Cerebellar cortex (tissue), 1 donor: ENCODE data around the gene TMEM190.
"Not testable (repeated sequence)": the region's sequence is repeated elsewhere in the genome, so short reads cannot be mapped to it uniquely, and the experiment has no call there.

Experiments used
- DNase-seq: peaks from one replicate; pipeline ENCODE4 v3.0.0-alpha.2; 2015; ENCODE audit warnings: low spot score

Gene TMEM190

DNA sequence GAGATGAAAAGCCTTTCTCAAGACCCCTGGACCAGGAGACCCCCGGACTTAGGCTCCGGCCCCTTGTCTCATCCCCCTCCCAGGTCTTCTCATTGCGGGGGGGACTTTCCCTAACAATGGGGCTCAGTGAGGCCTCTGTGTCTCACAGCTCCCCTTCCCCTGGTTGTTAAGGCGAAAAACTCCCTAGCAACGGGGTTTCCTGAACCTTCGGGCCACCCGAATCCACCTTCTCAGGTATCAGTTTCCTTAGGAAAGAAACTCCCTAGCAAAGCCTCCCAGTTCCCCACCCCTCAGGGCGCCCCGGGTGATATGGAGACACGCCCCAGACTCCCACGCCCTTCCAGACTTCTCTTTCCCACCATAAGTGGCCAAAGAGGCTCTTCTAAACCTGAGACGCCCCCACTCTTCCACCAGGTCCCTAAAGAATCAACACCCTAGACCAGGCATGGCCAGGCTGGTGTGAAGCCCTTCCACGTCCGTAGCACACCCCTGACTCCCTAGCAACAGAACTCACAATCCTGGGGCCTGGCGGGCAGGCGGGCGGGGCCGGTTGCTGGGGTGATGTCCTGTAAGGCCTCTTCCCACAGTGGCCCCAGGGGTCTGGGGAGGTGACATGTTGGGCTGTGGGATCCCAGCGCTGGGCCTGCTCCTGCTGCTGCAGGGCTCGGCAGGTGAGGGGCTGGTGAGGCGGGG, at the start of gene TMEM190:
Gene TMEM190 (plus strand): TSS at position 586 of the 693 bp plus-strand sequence. CDS start 28 bp downstream, at position 614.
- no peak for DNase-seq

- DNase-seq = not testable (repeated sequence)
Observed at GRCh38 chr19:55328774-55329318, 47.8 kb upstream of the TMEM190 start.

- not testable (repeated sequence) for DNase-seq
Observed at GRCh38 chr19:55329791-55330190, 46.8 kb upstream of the TMEM190 start.

- no peak for DNase-seq
Observed at GRCh38 chr19:55333870-55334269, 42.8 kb upstream of the TMEM190 start.

DNA sequence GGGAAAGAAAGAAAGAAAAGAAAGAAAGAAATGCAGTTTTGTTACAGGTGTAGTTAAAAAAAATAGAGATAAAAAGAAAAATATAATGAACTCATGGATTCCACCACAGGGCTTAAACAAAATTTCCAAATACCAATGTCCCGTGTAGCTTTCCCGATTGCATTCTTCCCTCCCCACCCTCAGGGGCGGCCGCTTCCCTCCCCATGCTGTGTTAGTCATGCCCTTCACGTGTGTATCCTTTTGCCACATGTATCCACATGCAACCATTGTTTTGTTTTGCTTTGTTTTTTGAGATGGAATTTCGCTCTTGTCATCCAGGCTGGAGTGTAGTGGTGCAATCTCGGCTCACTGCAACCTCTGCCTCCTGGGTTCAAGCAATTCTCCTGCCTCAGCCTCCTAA, 40.5 kb upstream of the TMEM190 start:
- no peak for DNase-seq

- peak; percentile 100 for DNase-seq
Observed at GRCh38 chr19:55339105-55339888, 37.3 kb upstream of the TMEM190 start, which contains the start of gene KMT5C. KMT5C (plus strand) TSS chr19:55339876; CDS start chr19:55341937, 2,061 bp downstream.

DNA sequence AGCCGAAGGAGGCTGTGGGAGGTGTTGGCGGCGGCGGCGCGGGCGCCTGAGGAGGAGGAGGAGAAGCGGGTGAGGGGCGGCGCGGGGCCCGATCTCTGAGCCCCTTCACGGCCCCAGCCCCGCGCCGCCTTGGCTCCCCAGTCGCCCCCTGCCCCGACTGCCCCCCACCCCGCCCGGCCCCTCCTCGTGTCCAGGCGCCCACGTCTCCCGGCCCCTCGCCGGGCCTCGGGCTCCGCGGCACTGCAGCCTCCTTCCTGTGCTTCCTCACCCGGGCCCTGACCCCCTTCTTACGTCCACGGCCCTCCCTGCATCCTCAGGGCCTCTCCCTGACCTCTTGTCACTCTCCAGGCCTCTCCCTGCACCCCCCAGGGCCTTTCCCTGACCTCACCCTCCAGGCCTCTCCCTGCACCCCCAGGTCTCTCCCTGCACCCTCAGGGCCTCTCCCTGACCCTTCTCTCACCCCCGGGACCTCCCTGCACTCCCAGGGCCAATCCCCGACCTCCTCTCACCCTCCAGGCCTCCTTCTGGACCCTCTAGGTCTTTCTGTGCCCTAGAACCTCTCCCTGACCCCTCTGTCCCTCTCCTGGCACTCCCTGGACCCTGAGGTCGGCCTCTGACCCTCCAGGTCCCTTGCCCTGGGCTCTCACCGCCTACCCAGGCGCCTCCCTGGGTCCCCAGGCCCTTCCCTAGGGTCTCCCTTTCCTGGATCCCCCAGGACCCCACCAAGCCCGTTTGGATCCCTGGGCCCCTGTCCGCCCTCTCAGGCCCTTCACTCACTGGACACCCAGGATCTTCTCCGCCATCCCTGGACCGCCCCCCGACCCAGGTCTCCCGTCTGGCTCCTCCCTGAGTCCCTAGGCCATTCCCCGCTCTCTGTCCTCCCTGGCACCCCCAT, 36.5 kb upstream of the TMEM190 start:
- no peak for DNase-seq

GRCh38 chr19:55340784-55341147, 35.9 kb upstream of the TMEM190 start:
- no peak for DNase-seq

DNA sequence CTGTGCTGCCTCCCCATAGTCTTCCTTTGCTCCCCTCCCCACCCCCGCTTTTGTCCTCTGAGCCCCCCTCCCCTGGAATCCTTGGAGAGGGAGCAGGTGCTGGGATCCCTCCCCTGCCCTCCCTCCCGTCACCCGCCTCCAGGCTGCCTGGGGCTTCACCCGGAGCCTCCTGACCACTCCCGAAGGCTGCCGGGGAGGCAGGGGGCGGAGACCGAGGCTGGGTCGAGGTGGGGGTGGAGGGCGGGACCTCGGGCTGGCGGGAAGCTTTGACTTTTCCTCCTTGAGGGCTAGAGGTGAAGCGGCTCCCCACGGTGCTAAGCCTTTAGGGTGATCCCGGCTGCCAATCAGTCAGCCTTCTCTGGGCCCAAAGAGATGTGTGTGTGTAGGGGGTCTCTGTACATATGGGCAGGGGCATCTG, 35.4 kb upstream of the TMEM190 start:
- peak; percentile 58 for DNase-seq

DNA sequence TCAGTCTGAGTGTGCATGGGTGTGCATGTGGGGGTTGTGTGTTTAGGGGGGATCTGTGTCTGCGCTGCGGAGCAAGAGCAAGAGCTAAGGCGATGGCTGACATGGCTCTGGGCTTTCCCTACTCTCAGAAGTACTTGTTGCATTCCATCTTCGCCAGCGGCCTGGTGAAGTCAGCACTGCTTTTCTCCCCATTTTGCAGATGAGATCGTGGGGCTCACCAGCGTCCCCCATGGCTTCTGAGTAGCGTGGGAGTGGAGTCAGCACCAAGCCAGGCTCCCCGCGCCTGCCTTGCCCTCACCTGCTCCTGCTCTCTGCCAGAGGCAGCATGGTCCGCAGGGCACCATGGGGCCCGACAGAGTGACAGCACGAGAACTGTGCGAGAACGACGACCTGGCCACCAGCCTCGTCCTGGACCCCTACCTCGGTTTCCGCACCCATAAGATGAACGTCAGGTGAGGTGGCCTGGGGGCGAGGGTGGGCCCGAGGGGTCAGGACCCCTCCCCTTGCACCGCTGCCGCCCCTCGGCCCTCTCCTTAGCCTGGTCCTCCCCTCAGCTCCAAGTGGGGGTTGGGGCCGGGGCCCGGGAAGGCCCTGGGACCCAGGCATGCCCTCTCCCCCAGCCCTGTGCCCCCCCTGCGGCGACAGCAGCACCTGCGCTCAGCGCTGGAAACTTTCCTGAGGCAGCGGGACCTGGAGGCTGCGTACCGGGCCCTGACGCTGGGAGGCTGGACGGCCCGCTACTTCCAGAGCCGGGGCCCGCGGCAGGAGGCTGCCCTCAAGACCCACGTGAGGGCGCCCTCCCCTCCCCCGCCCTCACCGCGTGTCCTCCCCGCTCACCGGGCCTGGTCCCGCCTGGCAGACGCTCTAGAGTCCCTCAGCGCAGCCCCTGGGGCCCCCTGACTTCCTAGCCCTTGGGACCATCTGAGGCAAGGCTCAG, 34.8 kb upstream of the TMEM190 start:
- no peak for DNase-seq

DNA sequence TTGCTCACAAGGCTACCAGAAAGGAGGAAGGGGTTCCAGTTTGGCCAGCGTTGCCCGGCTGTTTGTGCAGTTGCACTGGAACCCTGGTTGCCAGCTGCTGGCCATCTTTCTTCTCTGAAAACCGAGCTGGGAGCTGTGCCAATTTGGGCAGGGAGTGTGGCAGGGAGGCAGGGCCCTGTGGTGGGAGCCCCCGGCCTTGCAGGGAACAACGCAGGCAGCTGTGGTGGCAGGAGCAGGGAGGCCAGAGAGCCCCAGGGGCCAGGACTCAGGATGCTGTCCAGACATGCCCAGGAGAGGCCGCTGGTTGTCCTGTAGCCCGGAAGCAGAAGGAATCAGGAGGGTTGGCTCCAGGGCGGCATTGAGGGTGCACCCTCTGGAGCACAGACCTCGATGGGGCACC, 32.2 kb upstream of the TMEM190 start:
- DNase-seq = no peak

DNA sequence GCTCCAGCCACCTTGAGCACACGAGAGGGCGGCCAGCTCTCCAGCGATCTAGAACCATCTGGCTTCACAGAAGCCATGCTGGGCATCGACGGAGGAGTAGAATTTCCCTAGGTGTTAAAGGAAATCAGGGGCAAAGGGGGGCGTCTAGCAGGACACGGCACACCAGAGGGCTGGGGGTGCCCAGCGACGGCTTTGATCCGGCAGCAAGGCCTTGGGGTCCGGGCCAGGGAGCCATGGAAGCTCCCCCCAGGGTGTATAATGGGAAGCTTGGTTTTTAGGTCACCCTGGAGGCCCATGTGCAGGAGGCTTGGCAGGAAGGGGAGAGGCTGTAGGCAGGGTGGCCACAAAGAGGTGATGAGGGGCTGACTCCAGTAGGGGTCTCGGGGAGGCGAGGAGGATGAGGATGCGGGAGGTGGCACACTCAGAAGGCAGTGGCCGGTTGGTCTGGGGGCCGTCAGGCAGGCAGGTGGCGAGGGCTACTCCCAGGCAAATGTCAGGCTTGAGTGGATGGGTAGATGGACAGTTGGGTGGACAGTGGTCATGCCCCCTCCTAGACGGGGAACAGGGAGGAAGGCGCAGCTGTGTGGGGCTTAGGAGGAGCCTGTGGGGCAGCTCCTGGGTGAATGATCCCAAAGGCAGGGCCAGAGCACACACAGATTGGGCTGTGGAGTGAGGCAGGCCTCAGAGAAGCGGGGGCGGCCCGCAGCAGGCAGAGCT, 31.4 kb upstream of the TMEM190 start:
- no peak for DNase-seq

DNA sequence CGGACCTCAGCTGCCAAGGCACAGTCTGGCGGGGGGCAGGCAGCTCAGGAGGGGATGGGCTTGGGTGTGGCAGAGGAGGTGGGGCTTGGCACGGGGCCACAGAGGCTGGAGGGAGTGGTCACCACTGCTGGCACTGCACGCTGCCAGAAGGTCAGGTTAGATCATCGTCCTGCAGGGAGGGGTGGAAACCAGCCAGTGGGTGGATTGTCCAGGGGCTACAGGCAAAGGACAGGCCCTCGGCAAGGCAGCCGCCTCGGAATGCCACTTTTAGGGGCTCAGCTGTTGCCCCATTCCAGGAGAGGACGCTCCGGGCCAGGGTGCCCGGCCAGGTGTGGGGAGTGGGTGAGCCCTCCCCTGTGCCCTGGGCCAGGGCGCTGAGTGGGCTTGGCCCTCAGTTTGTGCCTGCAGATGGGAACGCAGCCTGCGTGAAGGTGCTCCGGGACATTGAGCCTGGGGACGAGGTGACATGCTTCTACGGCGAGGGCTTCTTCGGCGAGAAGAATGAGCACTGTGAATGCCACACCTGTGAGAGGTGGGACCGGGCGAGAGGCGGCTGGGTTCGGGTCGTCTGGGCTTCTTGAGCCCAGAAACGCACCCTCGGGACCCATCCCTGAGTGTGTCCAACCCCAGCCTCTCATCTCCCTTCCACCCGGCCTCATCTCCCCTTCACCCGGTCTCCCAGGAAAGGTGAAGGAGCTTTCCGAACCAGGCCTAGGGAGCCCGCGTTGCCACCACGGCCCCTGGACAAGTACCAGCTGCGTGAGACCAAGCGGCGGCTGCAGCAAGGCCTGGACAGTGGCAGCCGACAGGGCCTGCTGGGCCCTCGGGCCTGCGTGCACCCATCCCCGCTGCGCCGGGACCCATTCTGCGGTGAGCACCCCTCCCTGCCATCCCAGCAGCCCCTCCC, 30.6 kb upstream of the TMEM190 start:
- no peak for DNase-seq

DNA sequence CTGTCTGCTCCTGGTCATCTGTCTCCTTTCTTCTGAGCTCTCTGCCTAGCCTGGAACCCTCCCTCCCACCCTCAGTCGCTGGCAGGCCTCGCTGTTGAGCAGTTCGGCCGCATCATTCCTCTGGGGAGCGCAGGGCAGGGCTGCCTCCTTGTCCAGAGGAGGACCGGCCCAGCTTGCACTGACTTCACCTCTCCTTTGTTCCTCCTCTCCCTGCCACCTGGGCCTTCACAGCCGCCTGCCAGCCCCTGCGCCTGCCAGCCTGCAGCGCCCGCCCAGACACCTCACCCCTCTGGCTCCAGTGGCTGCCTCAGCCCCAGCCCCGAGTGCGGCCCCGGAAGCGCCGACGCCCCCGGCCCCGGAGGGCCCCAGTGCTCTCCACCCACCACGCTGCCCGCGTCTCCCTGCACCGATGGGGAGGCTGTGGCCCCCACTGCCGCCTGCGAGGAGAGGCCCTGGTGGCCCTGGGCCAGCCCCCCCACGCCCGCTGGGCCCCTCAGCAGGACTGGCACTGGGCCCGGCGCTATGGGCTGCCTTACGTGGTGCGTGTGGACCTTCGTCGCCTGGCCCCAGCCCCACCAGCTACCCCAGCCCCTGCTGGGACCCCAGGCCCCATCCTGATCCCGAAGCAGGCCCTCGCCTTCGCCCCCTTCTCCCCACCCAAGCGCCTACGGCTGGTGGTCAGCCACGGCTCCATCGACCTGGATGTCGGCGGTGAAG, 29.7 kb upstream of the TMEM190 start:
- DNase-seq = peak; percentile 33

GRCh38 chr19:55347442-55348009, 29.1 kb upstream of the TMEM190 start:
- no peak for DNase-seq

GRCh38 chr19:55348317-55349034, 28.1 kb upstream of the TMEM190 start:
- DNase-seq = peak; percentile 58

GRCh38 chr19:55350620-55351315, 25.9 kb upstream of the TMEM190 start:
- no peak for DNase-seq
